ENCODE results near the gene KRTAP19-7. TPM values are rescaled to one million over a fixed set of nuclear protein-coding genes. Genes with fewer than 3 reads are reported as not detected.

KRTAP19-7 gene
- total and polyA plus RNA-seq, 11 donors: not detected

DNA sequence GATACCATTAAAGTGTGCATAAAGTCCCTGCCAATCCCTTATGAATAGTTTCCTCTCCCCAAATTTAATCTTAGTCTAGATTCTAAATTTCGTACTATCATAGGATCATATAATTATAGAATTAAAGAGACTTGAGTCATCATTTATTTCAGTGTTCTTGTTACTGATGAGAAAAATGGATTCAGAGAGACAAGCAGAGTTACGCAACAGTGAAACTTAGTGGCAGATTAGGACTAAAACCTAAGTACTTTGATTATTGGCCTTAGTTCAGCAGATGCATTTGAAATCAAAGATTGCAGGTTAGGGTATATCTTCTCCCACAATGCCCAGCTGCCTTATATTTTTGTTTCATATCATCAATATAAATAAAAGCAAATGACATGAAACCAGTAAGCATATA lies 843 bp upstream of the KRTAP19-7 start:
- H3K27me3 ChIP-seq: no peaks in the 10 kb centered on the region
- no peaks in the 10 kb centered on the region for H3K36me3 ChIP-seq
- no peaks in the 10 kb centered on the region for H3K9me3 ChIP-seq
- peaks cover 0 to 5% (median 0%) of the 10 kb centered on the region in 12 donors for H3K4me1 ChIP-seq
- intact Hi-C loops (cut with DNase I): loop anchor here in 1 of 10 donors (10.0 kb wide), 1 partner anchor 77 kb away; the partner anchor contains the start of genes KRTAP19-1 and KRTAP19-2
- TF ChIP-seq POLR2A (IDR thresholded peaks at IDR 0.05): no peak
- TF ChIP-seq, protein P1, sequence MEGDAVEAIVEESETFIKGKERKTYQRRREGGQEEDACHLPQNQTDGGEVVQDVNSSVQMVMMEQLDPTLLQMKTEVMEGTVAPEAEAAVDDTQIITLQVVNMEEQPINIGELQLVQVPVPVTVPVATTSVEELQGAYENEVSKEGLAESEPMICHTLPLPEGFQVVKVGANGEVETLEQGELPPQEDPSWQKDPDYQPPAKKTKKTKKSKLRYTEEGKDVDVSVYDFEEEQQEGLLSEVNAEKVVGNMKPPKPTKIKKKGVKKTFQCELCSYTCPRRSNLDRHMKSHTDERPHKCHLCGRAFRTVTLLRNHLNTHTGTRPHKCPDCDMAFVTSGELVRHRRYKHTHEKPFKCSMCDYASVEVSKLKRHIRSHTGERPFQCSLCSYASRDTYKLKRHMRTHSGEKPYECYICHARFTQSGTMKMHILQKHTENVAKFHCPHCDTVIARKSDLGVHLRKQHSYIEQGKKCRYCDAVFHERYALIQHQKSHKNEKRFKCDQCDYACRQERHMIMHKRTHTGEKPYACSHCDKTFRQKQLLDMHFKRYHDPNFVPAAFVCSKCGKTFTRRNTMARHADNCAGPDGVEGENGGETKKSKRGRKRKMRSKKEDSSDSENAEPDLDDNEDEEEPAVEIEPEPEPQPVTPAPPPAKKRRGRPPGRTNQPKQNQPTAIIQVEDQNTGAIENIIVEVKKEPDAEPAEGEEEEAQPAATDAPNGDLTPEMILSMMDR (IDR thresholded peaks at IDR 0.05): no peak
- DNase-seq: no peak
- 63 to 76% (median 68%) methylated on average over 2 of the region's 2 CpGs for WGBS, 4 donors
- no peak overlapping the region for H3K27ac ChIP-seq
- no peak for ATAC-seq
- no peak overlapping the region for H3K4me3 ChIP-seq

DNA sequence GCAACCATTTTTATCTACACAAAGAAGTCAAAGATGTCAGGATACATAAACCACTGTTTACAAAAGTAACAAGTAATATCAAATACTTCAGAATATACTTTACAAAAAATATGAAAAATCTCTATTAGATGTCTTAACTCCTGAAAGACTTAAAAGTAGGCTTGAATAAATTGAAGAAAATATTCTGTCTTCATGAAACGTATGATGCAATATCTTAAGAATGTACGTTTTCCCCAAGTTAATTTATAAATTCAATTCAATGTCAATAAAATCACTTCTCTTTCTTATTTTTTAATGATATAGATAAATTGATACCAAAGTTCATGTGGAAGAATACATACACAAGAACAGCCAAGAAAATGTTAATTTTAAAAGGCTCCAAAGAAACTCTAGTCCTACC lies 6.0 kb downstream of the KRTAP19-7 start:
- Histone ChIP-seq H3K9me3 (peaks cover 0 to 12% (median 0%) of the 10 kb centered on the region in 12 donors), H3K4me1 (no peaks in the 10 kb centered on the region), H3K27me3 (no peaks in the 10 kb centered on the region), H3K27ac (no peak overlapping the region), H3K36me3 (no peaks in the 10 kb centered on the region), H3K4me3 (no peak overlapping the region)
- no peak for TF ChIP-seq POLR2A (IDR thresholded peaks at IDR 0.05)
- WGBS, 4 donors: 56 to 88% (median 82%) methylated on average over 2 of the region's 2 CpGs
- DNase-seq (no peak), ATAC-seq (no peak)
- intact Hi-C loops (cut with DNase I): no loop called here

GRCh38 chr21:30552782-30553181 lies 8.3 kb downstream of the KRTAP19-7 start:
- TF ChIP-seq, protein P1 (IDR thresholded peaks at IDR 0.05): no peak
- TF ChIP-seq POLR2A (IDR thresholded peaks at IDR 0.05): no peak
- DNase-seq: no peak
- 38 to 68% (median 46%) methylated on average over 1 of the region's 1 CpG for WGBS, 4 donors
- intact Hi-C loops (cut with DNase I): loop anchor here in 1 of 10 donors (5.0 kb wide), 1 partner anchor 140 kb away; no protein-coding TSS in a partner anchor
- ATAC-seq: peak in 2 of 4 donors; percentile 65 to 69
- no peak overlapping the region for H3K4me3 ChIP-seq
- no peak overlapping the region for H3K27ac ChIP-seq
- no peaks in the 10 kb centered on the region for H3K36me3 ChIP-seq
- peaks cover 0 to 12% (median 0%) of the 10 kb centered on the region in 12 donors for H3K9me3 ChIP-seq
- no peaks in the 10 kb centered on the region for H3K27me3 ChIP-seq
- H3K4me1 ChIP-seq: no peaks in the 10 kb centered on the region

GRCh38 chr21:30541764-30542163 lies 19.4 kb downstream of the KRTAP19-7 start, which contains the start of gene KRTAP19-6:
KRTAP19-6 (minus strand) TSS chr21:30541864; CDS start chr21:30541833, 31 bp downstream.
- ATAC-seq: no peak
- Histone ChIP-seq H3K27me3 (no peaks in the 10 kb centered on the region), H3K36me3 (no peaks in the 10 kb centered on the region), H3K4me3 (no peak within 1 kb of the TSS), H3K9me3 (peaks cover 0 to 10% (median 0%) of the 10 kb centered on the region in 12 donors), H3K27ac (no peak within 1 kb of the TSS), H3K4me1 (no peaks in the 10 kb centered on the region)
- no peak for DNase-seq
- intact Hi-C loops (cut with DNase I): no loop called here
- no peak for TF ChIP-seq POLR2A (IDR thresholded peaks at IDR 0.05)
- TF ChIP-seq, protein P1 (IDR thresholded peaks at IDR 0.05): no peak
- WGBS, 4 donors: 79 to 86% (median 84%) methylated on average over 1 of the region's 1 CpG

- TF ChIP-seq, protein P1 (IDR thresholded peaks at IDR 0.05): no peak
- no peak for TF ChIP-seq POLR2A (IDR thresholded peaks at IDR 0.05)
- no peak overlapping the region for H3K4me3 ChIP-seq
- DNase-seq (no peak), ATAC-seq (no peak)
- 46 to 62% (median 53%) methylated on average over 1 of the region's 1 CpG for WGBS, 4 donors
- no peak overlapping the region for H3K27ac ChIP-seq
- no peaks in the 10 kb centered on the region for H3K4me1 ChIP-seq
- no peaks in the 10 kb centered on the region for H3K27me3 ChIP-seq
- H3K36me3 ChIP-seq: no peaks in the 10 kb centered on the region
- peaks cover 0 to 7% (median 0%) of the 10 kb centered on the region in 12 donors for H3K9me3 ChIP-seq
- intact Hi-C loops (cut with DNase I): no loop called here
These were observed 42.2 kb downstream of the KRTAP19-7 start for GRCh38 chr21:30518876-30519275.

All from heart left ventricle (tissue), 16 donors.